ENCODE data around the gene ARL4C.

Gene ARL4C

DNA sequence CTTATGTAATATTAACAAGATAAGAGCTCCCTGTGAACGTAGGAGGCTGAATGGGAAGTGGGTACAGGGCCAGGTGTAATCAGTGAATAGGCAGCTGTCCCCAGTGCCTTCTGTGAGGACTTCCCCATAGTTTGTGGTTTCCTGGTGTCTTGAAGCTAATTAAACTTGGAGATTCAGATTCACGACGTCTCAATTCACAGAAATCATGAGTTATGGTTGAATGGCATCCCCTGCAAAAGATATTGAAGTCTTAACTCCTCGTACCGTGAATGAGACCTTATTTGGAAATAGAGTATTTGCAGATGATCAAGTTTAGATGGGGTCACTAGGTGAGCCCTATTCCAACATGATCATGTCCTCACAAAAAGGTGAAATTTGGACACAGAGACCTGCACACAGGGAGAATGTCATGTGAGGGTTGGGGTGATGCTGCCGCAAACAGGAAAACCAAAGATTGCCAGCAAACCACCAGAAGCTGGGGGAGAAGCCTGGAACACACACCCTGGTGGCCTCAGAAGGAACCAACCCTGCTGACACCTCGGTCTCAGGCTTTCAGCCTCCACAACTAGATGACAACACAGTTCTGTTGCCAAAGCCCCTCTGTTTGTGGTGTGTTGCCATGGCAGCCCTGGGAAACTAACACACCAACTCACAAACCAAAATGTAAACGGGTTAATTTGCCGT lies 13.2 kb downstream of the ARL4C start:
- peaks cover 6% of the 10 kb centered on the region for H3K27me3 ChIP-seq (ENCODE audit: control insufficient read depth, insufficient read depth, low read length)
- no peaks in the 10 kb centered on the region for H3K9me3 ChIP-seq (ENCODE audit: control insufficient read depth, low read length)
- H3K36me3 ChIP-seq (ENCODE audit: control insufficient read depth, insufficient read depth, low read length) = no peaks in the 10 kb centered on the region
- no peaks in the 10 kb centered on the region for H3K4me1 ChIP-seq (ENCODE audit: control insufficient read depth, insufficient read depth, low read length)
- H3K9ac ChIP-seq (ENCODE audit: low read length) = no peak overlapping the region
- no peak overlapping the region for H3K4me3 ChIP-seq (ENCODE audit: low read length)

DNA sequence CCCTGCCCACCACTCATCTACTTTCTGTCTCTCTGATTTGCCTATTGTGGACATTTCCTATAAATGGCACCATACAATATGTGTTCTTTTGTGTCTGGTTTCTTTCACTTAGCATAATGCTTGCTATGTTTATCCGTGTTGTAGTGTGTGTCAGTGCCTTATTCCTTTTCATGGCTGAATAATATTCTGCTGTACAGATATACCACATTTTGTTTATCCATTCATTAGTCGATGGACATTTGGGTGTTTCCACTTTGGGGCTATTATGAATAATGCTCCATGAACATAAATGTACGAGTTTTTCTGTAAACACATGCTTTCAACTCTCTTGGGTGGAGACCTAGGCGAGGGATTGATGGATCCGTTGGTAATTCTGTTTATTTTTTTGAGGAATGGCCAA lies 15.6 kb downstream of the ARL4C start:
- no peak overlapping the region for H3K4me3 ChIP-seq (ENCODE audit: low read length)
- H3K9me3 ChIP-seq (ENCODE audit: control insufficient read depth, low read length) = no peaks in the 10 kb centered on the region
- H3K27me3 ChIP-seq (ENCODE audit: control insufficient read depth, insufficient read depth, low read length) = no peaks in the 10 kb centered on the region
- H3K36me3 ChIP-seq (ENCODE audit: control insufficient read depth, insufficient read depth, low read length) = no peaks in the 10 kb centered on the region
- no peak overlapping the region for H3K9ac ChIP-seq (ENCODE audit: low read length)
- peaks cover 12% of the 10 kb centered on the region for H3K4me1 ChIP-seq (ENCODE audit: control insufficient read depth, insufficient read depth, low read length)

DNA sequence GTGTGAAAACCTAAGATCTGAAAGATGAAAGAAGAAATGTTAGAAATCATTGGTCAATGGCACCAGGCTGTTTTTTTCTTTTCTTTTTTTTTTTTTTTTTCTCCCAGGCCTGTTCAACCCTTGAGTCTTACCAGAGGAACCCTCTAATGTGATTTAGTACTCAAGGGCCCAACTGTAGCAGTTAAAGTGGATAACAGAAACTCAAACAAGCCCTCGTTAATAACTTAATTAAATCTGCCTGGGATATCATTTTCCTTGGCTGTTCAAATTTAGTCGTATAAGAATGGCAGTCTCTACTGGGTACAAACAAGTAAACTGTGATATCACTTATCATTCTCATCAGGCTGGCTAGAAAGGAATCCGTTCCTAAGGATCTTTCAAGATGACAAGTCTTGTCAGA lies 16.5 kb downstream of the ARL4C start:
- Histone ChIP-seq H3K9ac (ENCODE audit: low read length) (no peak overlapping the region), H3K36me3 (ENCODE audit: control insufficient read depth, insufficient read depth, low read length) (no peaks in the 10 kb centered on the region), H3K27me3 (ENCODE audit: control insufficient read depth, insufficient read depth, low read length) (no peaks in the 10 kb centered on the region), H3K4me1 (ENCODE audit: control insufficient read depth, insufficient read depth, low read length) (peaks cover 12% of the 10 kb centered on the region), H3K9me3 (ENCODE audit: control insufficient read depth, low read length) (no peaks in the 10 kb centered on the region), H3K4me3 (ENCODE audit: low read length) (no peak overlapping the region)

DNA sequence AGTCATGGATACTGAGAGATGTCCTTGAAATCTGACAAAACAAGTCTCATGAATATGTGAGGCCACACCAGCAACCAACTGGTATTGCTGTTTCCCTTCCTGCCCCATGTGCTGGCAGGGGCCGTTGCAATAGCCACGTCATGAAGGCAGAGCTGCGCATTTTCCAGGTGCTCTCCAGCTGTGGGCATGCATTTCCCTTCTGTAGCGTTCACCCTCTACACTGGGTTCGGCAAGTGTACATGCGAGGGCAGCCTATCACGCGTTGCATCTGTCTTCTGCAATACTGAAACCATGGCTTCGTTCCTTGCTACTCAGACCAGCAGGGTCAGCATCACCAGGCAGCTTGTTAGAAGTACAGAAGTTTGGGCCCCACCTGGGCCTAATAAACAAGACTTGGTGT lies 17.4 kb downstream of the ARL4C start:
- Histone ChIP-seq H3K4me3 (ENCODE audit: low read length) (no peak overlapping the region), H3K36me3 (ENCODE audit: control insufficient read depth, insufficient read depth, low read length) (no peaks in the 10 kb centered on the region), H3K4me1 (ENCODE audit: control insufficient read depth, insufficient read depth, low read length) (peaks cover 12% of the 10 kb centered on the region), H3K27me3 (ENCODE audit: control insufficient read depth, insufficient read depth, low read length) (no peaks in the 10 kb centered on the region), H3K9me3 (ENCODE audit: control insufficient read depth, low read length) (no peaks in the 10 kb centered on the region), H3K9ac (ENCODE audit: low read length) (no peak overlapping the region)

DNA sequence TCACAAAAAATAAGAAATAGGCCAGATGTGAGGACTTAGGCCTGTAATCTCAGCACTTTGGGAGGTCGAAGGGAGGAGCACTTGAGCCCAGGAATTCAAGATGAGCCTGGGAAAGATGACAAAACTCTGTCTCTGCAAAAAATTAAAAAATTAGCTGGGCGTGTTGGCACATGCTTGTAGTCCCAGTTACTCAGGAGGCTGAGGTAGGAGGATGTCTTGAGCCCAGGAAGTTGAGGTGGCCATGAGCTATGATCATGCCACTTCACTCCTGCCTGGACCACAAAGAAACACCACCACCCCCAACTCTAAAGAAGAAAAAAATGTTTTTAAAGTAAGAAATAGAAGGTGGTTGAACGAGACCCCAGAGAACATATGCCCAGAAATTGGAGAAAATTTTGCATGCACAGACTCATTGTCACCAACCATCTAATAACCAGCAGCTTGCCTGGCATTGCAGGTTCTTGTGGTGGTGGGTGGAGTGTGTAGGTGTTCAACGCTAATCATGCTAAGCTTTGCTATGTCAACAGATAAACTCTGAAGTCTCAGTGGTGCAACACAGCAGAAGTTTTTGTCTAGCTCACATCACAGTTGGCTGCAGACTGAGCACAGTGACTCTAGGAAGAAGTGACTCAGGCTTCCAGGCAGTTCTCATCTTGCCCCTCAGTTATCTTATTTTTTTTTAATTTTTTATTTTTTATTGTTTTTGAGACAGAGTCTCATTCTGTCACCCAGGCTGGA lies 18.6 kb downstream of the ARL4C start:
- no peak overlapping the region for H3K4me3 ChIP-seq (ENCODE audit: low read length)
- no peaks in the 10 kb centered on the region for H3K36me3 ChIP-seq (ENCODE audit: control insufficient read depth, insufficient read depth, low read length)
- peaks cover 12% of the 10 kb centered on the region for H3K4me1 ChIP-seq (ENCODE audit: control insufficient read depth, insufficient read depth, low read length)
- H3K27me3 ChIP-seq (ENCODE audit: control insufficient read depth, insufficient read depth, low read length) = no peaks in the 10 kb centered on the region
- no peak overlapping the region for H3K9ac ChIP-seq (ENCODE audit: low read length)
- no peaks in the 10 kb centered on the region for H3K9me3 ChIP-seq (ENCODE audit: control insufficient read depth, low read length)

DNA sequence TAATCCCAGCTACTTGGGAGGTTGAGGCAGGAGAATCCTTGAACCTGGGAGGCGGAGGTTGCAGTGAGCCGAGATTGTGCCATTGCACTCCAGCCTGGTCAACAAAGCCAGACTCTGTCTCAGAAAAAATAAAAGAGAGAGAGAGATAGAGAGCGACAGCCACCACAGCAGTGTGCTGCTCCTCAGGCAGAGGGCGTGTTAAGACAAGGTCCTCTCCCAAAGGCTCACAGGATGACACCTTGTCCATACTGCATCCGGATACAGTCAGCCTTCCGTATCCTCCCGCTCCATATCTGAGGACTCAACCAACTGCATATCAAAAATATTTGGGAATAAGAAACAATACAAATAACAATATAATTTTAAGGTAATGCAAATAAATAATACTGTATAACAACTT lies 20.1 kb downstream of the ARL4C start:
- Histone ChIP-seq H3K27me3 (ENCODE audit: control insufficient read depth, insufficient read depth, low read length) (no peaks in the 10 kb centered on the region), H3K4me3 (ENCODE audit: low read length) (no peak overlapping the region), H3K9ac (ENCODE audit: low read length) (no peak overlapping the region), H3K9me3 (ENCODE audit: control insufficient read depth, low read length) (no peaks in the 10 kb centered on the region), H3K4me1 (ENCODE audit: control insufficient read depth, insufficient read depth, low read length) (peaks cover 12% of the 10 kb centered on the region), H3K36me3 (ENCODE audit: control insufficient read depth, insufficient read depth, low read length) (no peaks in the 10 kb centered on the region)

DNA sequence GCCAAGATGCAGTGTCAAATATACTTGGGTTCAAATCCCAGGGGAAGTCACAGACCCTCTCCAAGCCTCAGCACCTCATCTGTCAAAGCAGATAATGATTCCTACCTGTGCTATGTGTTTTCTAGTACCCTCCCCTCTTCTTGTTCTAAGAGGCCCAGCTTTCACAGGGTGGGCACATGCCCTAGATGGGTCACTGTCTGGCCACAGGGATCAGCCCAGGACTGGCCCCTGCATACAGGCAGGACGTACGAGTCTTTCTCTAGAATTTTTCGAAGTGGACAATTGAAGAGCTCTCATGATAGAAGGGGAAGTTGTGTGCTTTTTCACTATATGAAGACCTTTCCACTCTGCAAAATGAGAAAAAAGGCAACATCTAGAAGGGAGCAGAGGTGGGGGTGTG lies 22.2 kb downstream of the ARL4C start:
- H3K9ac ChIP-seq (ENCODE audit: low read length) = no peak overlapping the region
- H3K9me3 ChIP-seq (ENCODE audit: control insufficient read depth, low read length) = no peaks in the 10 kb centered on the region
- H3K4me1 ChIP-seq (ENCODE audit: control insufficient read depth, insufficient read depth, low read length) = peaks cover 12% of the 10 kb centered on the region
- H3K4me3 ChIP-seq (ENCODE audit: low read length) = no peak overlapping the region
- H3K36me3 ChIP-seq (ENCODE audit: control insufficient read depth, insufficient read depth, low read length) = no peaks in the 10 kb centered on the region
- no peaks in the 10 kb centered on the region for H3K27me3 ChIP-seq (ENCODE audit: control insufficient read depth, insufficient read depth, low read length)

DNA sequence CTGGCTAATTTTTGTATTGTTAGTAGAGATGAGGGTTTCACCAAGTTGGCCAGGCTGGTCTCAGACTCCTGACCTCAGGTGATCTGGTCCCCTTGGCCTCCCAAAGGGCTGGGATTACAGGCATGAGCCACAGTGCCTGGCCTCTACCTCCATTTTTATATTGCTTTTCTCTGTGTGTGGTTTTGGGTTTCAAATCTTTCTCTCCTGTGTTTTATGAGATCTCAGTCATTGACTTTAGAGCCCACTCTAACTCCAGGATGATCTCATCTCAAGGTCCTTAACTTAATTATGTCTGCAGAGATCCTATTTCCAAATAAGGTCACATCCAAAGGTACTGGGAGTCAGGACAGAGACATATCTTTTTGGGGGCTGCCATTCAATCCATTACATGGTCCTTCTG lies 24.7 kb downstream of the ARL4C start:
- Histone ChIP-seq H3K36me3 (ENCODE audit: control insufficient read depth, insufficient read depth, low read length) (no peaks in the 10 kb centered on the region), H3K4me3 (ENCODE audit: low read length) (no peak overlapping the region), H3K4me1 (ENCODE audit: control insufficient read depth, insufficient read depth, low read length) (no peaks in the 10 kb centered on the region), H3K9me3 (ENCODE audit: control insufficient read depth, low read length) (no peaks in the 10 kb centered on the region), H3K27me3 (ENCODE audit: control insufficient read depth, insufficient read depth, low read length) (no peaks in the 10 kb centered on the region), H3K9ac (ENCODE audit: low read length) (no peak overlapping the region)

DNA sequence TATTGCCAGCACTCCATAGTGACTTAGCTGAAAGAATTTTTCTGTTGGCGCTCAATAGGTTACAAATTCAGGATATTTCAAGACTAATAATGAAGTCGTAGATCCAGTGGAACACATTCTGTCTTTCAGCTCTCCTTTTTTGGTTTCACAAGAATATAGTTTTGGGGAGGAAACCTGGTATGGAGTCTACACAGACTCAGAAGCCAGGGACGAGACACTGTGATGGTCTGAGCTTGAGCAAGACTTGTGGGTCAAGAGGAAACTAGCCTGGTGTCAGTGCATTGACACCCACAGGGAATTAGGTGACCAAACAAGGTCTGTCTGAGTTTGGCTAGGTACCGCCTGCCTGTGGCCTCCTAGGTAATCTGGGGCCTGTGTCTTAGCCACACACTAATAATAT lies 26.9 kb downstream of the ARL4C start:
- Histone ChIP-seq H3K36me3 (ENCODE audit: control insufficient read depth, insufficient read depth, low read length) (no peaks in the 10 kb centered on the region), H3K27me3 (ENCODE audit: control insufficient read depth, insufficient read depth, low read length) (no peaks in the 10 kb centered on the region), H3K4me1 (ENCODE audit: control insufficient read depth, insufficient read depth, low read length) (peaks cover 9% of the 10 kb centered on the region), H3K9me3 (ENCODE audit: control insufficient read depth, low read length) (no peaks in the 10 kb centered on the region), H3K9ac (ENCODE audit: low read length) (no peak overlapping the region), H3K4me3 (ENCODE audit: low read length) (no peak overlapping the region)

DNA sequence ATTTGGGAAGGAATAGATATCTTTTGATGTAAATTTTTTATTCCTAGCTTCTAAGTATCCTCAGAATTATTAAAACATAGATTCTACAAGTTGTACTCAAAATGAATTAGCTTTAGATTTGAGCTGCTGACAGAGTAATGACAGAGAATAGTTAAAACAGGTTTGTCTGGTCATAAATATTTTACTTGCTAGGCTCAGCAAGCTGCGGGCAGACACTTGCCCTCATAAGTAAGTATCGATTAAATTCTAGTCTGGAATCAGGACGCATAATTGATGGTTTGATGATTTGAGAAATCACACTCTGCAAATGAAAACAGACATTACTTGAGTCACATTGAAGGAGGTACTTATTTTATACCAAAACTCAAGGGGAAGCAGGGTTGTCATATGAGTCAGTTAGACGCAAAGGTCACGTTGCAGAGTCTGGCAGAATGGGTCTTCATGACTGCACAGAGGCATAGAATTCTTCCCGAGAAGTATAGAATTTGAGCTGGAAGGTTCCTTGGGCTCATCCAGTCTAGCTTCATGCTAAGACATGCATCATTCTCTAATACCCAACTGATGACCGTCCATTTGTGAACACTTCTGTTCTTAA lies 27.5 kb downstream of the ARL4C start:
- Histone ChIP-seq H3K27me3 (ENCODE audit: control insufficient read depth, insufficient read depth, low read length) (no peaks in the 10 kb centered on the region), H3K9ac (ENCODE audit: low read length) (no peak overlapping the region), H3K9me3 (ENCODE audit: control insufficient read depth, low read length) (no peaks in the 10 kb centered on the region)

DNA sequence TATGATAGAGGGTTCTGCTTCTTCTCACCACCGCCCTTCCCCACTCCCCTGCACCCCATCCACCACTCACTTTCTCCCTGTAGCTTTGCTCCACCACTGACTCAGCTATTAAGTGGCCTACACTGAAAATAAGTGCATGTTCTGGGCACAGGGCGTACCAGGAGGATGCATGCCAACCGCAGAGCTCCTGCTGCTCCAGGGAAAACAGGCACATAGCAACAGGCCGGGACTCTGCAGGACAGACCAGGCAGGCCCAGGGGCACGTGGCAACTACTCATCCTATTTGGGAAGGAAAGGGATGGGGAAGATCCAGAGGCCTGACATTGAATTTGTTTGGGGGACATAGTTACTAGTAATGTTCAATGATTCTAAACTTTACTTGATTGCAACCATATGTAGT lies 28.4 kb downstream of the ARL4C start:
- no peak overlapping the region for H3K4me3 ChIP-seq (ENCODE audit: low read length)
- H3K9ac ChIP-seq (ENCODE audit: low read length) = no peak overlapping the region
- H3K4me1 ChIP-seq (ENCODE audit: control insufficient read depth, insufficient read depth, low read length) = peaks cover 22% of the 10 kb centered on the region
- H3K9me3 ChIP-seq (ENCODE audit: control insufficient read depth, low read length) = no peaks in the 10 kb centered on the region
- H3K36me3 ChIP-seq (ENCODE audit: control insufficient read depth, insufficient read depth, low read length) = no peaks in the 10 kb centered on the region
- H3K27me3 ChIP-seq (ENCODE audit: control insufficient read depth, insufficient read depth, low read length) = no peaks in the 10 kb centered on the region

More for the DNA sequence above, 27.5 kb downstream of the ARL4C start:
- H3K4me3 ChIP-seq (ENCODE audit: low read length) = no peak overlapping the region
- no peaks in the 10 kb centered on the region for H3K36me3 ChIP-seq (ENCODE audit: control insufficient read depth, insufficient read depth, low read length)
- peaks cover 15% of the 10 kb centered on the region for H3K4me1 ChIP-seq (ENCODE audit: control insufficient read depth, insufficient read depth, low read length)

DNA sequence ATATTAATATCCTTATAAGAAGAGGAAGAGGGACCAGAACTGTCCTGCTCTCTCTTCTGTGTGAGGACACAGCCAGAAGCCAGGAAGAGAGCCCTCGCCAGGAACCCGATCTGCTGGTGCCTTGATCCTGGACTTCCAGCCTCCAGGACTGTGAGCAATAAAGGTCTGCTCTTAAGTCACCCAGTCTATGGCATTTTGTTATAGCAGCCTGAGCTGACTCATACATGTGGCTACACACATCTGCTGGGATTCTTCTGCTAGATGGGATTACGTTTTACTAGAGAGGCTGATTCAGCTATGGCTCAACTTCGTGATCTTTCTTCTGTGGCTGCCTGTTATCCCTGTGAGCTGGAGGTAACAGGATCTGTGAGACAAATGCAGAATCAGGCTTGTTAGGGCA lies 29.6 kb downstream of the ARL4C start:
- Histone ChIP-seq H3K36me3 (ENCODE audit: control insufficient read depth, insufficient read depth, low read length) (no peaks in the 10 kb centered on the region), H3K9ac (ENCODE audit: low read length) (no peak overlapping the region), H3K4me3 (ENCODE audit: low read length) (no peak overlapping the region), H3K27me3 (ENCODE audit: control insufficient read depth, insufficient read depth, low read length) (no peaks in the 10 kb centered on the region), H3K4me1 (ENCODE audit: control insufficient read depth, insufficient read depth, low read length) (peaks cover 35% of the 10 kb centered on the region), H3K9me3 (ENCODE audit: control insufficient read depth, low read length) (no peaks in the 10 kb centered on the region)

Data from mucosa of stomach (tissue), 1 donor.